C4-2B (cell line): ENCODE results near the gene GLB1L2.

ENCODE experiments used
- CTCF ChIP-seq: fragments of 450-650 bp; conservative IDR thresholded peaks from 2 replicates; pipeline ENCODE4 v1.5.1; 2017; ENCODE audit warnings: mild to moderate bottlenecking
- ZFX ChIP-seq: fragments of 450-650 bp; IDR thresholded peaks from 2 replicates; pipeline ENCODE4 v1.6.1; 2017

GRCh38 chr11:134328433-134328832 lies 3.4 kb upstream of the GLB1L2 start:
- TF ChIP-seq ZFX (no peak), CTCF (no peak)
